Measurements from ENCODE around the gene UBE2L3. TPM values are rescaled to one million over a fixed set of nuclear protein-coding genes. Genes with fewer than 3 reads are reported as not detected.

Gene UBE2L3

GRCh38 chr22:21672107-21672629 is 104.7 kb downstream of the UBE2L3 start:
- H4K5ac ChIP-seq (ENCODE audit: low read length): no peak overlapping the region
- no peak overlapping the region for H3K4me3 ChIP-seq (ENCODE audit: low read length)
- H3K27ac ChIP-seq (ENCODE audit: low read depth, low read length): no peak overlapping the region
- no peak overlapping the region for H2BK15ac ChIP-seq (replicated peaks; ENCODE audit: low read depth)
- H3K36me3 ChIP-seq (ENCODE audit: control insufficient read depth, insufficient read depth, low read length): peaks cover 3% of the 10 kb centered on the region
- H3K79me1 ChIP-seq (ENCODE audit: low read length): peaks cover 2% of the 10 kb centered on the region
- no peak overlapping the region for H2BK120ac ChIP-seq (ENCODE audit: low read depth, low read length)
- no peak overlapping the region for H3K4me2 ChIP-seq (ENCODE audit: low read length)
- no peak overlapping the region for H3K9ac ChIP-seq (ENCODE audit: low read length)
- H3K56ac ChIP-seq (ENCODE audit: low read length): no peak overlapping the region
- no peak overlapping the region for H2BK5ac ChIP-seq (ENCODE audit: low read length)
- no peak overlapping the region for H3K18ac ChIP-seq (ENCODE audit: low read length)
- H3K23ac ChIP-seq (ENCODE audit: low read length): no peak overlapping the region
- H3K79me2 ChIP-seq (ENCODE audit: control insufficient read depth, insufficient read depth, low read length): no peaks in the 10 kb centered on the region
- no peak overlapping the region for H2AK5ac ChIP-seq (ENCODE audit: low read length)
- DNase-seq: peak; percentile 4
- H3K27me3 ChIP-seq (ENCODE audit: insufficient read depth, low read length, poor library complexity): no peaks in the 10 kb centered on the region
- WGBS (ENCODE audit: extremely low coverage, insufficient coverage, low lambda C conversion rate): no CpG with 5 or more reads among the region's 6 CpGs
- H3K4ac ChIP-seq (ENCODE audit: low read depth, low read length): no peak overlapping the region
- H4K8ac ChIP-seq (ENCODE audit: low read depth, low read length): no peak overlapping the region
- no peaks in the 10 kb centered on the region for H3K4me1 ChIP-seq (ENCODE audit: control insufficient read depth, low read depth, low read length)

Small RNA genes lying within 50 kb of the gene (small RNA-seq; reads per million reads assigned to genes)
- 845 reads per million, percentile 99 among the genes with 10 or more reads in this experiment for gene MIR301B (ENCODE audit: insufficient read depth)
- gene RF00492 (ENCODE audit: insufficient read depth): not detected
- gene RN7SKP221 (ENCODE audit: insufficient read depth): not detected
